K562 (cell line): ENCODE data around the gene CDS1. TPM values are rescaled to one million over a fixed set of nuclear protein-coding genes. Genes with fewer than 3 reads are reported as not detected.

Experiments used
- ATAC-seq: fragments of 200-7000 bp; cut with Tn5 transposase; 3 replicates; pipeline ENCODE4 v1.9.1; 2020; ENCODE audit warnings: moderate library complexity
- BruUV-seq: library from RNA; stranded (reverse); fragments of 400-500 nt; replicated peaks from 2 replicates; lab custom pipeline; 2021; lab: Mats Ljungman, UMichigan
- CTCF ChIA-PET: fragments of 300-600 bp; formaldehyde crosslinking; extraction: SDS; loops from one replicate; lab custom pipeline; 2021; ENCODE audit warnings: low intra/inter-chr PET ratio; lab: Yijun Ruan, JAX
- POLR2A ChIA-PET: fragments of 300-600, 350-650 bp; sonication (Branson Sonifier 250); formaldehyde crosslinking; extraction: SDS; loops from one replicate; lab custom pipeline; 2021; ENCODE audit warnings: antibody characterized with exemption, inconsistent platforms; lab: Yijun Ruan, JAX
- DNase-seq, 4 experiments: peaks; one replicate each; pipeline versions ENCODE4 v3.0.0 to v3.0.0-alpha.2; 2011 to 2018; ENCODE audit warnings: low spot score in 3 of 4, mixed read lengths in 3 of 4; ENCODE audit errors: extremely low read depth in 1 of 4
- FAIRE-seq: peaks from 2 replicates; lab custom pipeline; 2011; peaks lifted over from hg19 to GRCh38; lab: Jason Lieb, UNC
- H2AFZ ChIP-seq: 2 replicates; pipeline ENCODE4 v1.6.0; 2011; ENCODE audit warnings: low read depth, low read length, control low read depth, inconsistent platforms
- H3K27ac ChIP-seq: fragments of 200-600 bp; 3 replicates; pipeline ENCODE4 v1.8.0; 2011; ENCODE audit warnings: low read depth, mild to moderate bottlenecking, control low read depth, inconsistent platforms, low read length, moderate library complexity, mixed read lengths; ENCODE audit errors: extremely low read depth
- H3K27me3 ChIP-seq, 2 experiments: fragments of 300-600 bp in 1 of 2; 2 replicates in 1 of 2; 3 replicates in 1 of 2; pipeline versions ENCODE4 v1.6.0 to v1.8.0; 2011; ENCODE audit warnings: inconsistent platforms in 2 of 2, low read length in 2 of 2, mild to moderate bottlenecking in 1 of 2, mixed read lengths in 1 of 2, moderate library complexity in 1 of 2; ENCODE audit not compliant: control insufficient read depth in 2 of 2, insufficient read depth in 2 of 2
- H3K36me3 ChIP-seq: fragments of 300-600 bp; 3 replicates; pipeline ENCODE4 v1.8.0; 2011; ENCODE audit warnings: mild to moderate bottlenecking, low read length, inconsistent platforms; ENCODE audit not compliant: control insufficient read depth, insufficient read depth
- H3K4me1 ChIP-seq, 2 experiments: fragments of 200-600 bp in 1 of 2; replicated peaks in 1 of 2; 2 replicates in 1 of 2; 3 replicates in 1 of 2; pipeline versions ENCODE4 v1.5.1 to v1.8.0; 2011; ENCODE audit warnings: inconsistent platforms in 2 of 2, low read length in 2 of 2, mild to moderate bottlenecking in 1 of 2, mixed read lengths in 1 of 2, moderate library complexity in 1 of 2; ENCODE audit not compliant: control insufficient read depth in 2 of 2, insufficient read depth in 2 of 2
- H3K4me2 ChIP-seq: 2 replicates; pipeline ENCODE4 v1.6.1; 2011; ENCODE audit warnings: low read length, control low read depth, inconsistent platforms, mixed read lengths; ENCODE audit not compliant: insufficient read depth
- H3K4me3 ChIP-seq: fragments of 200-600 bp; sonication (generic), shearing (Covaris generic); 2 replicates; pipeline ENCODE4 v1.5.1; 2016; ENCODE audit warnings: control low read depth, inconsistent platforms
- H3K79me2 ChIP-seq: fragments of 200-600 bp; 3 replicates; pipeline ENCODE4 v1.8.0; 2011; ENCODE audit warnings: low read length, inconsistent platforms; ENCODE audit not compliant: control insufficient read depth, insufficient read depth
- H3K9ac ChIP-seq, 2 experiments: 2 replicates each; pipeline versions ENCODE4 v1.6.0 to v1.6.1; 2011; ENCODE audit warnings: low read depth in 2 of 2, low read length in 2 of 2, control low read depth in 1 of 2, inconsistent platforms in 1 of 2, mild to moderate bottlenecking in 1 of 2, mixed read lengths in 1 of 2; ENCODE audit not compliant: insufficient read depth in 1 of 2
- H3K9me1 ChIP-seq: one replicate; pipeline ENCODE4 v1.6.0; 2011; ENCODE audit warnings: inconsistent platforms, mild to moderate bottlenecking, low read length, moderate library complexity; ENCODE audit not compliant: control insufficient read depth, insufficient read depth
- H3K9me3 ChIP-seq: replicated peaks from 2 replicates; pipeline ENCODE4 v1.5.1; 2011; ENCODE audit warnings: low read depth, low read length, inconsistent platforms; ENCODE audit not compliant: control insufficient read depth, insufficient read depth
- H4K20me1 ChIP-seq: replicated peaks from 2 replicates; pipeline ENCODE4 v1.6.1; 2011; ENCODE audit warnings: low read length, inconsistent platforms, mixed read lengths; ENCODE audit not compliant: control insufficient read depth, insufficient read depth
- ARNT ChIP-seq, 2 experiments: fragments of 450-650 bp; IDR thresholded peaks; 2 replicates each; pipeline ENCODE4 v1.6.1; 2016; ENCODE audit warnings: mild to moderate bottlenecking in 1 of 2
- CLOCK ChIP-seq: fragments of 250-450 bp; sonication (Bioruptor Pico); IDR thresholded peaks from 2 replicates; pipeline ENCODE4 v1.4.0; 2020; ENCODE audit warnings: mild to moderate bottlenecking, moderate library complexity, borderline replicate concordance
- CSDE1 ChIP-seq, 2 experiments: fragments of 450-650 bp; IDR thresholded peaks; 2 replicates each; pipeline ENCODE4 v1.6.1; 2016; ENCODE audit warnings: mild to moderate bottlenecking in 1 of 2
- FOSL1 ChIP-seq: fragments of 200-800 bp; sonication (Bioruptor generic); conservative IDR thresholded peaks from 2 replicates; pipeline ENCODE4 v1.6.1; 2016; ENCODE audit warnings: missing genetic modification characterization, missing compliant biosample characterization
- HOXB6 ChIP-seq: fragments of 250-450 bp; sonication (Bioruptor Pico); IDR thresholded peaks from 2 replicates; pipeline ENCODE4 v1.5.1; 2022; ENCODE audit warnings: mild to moderate bottlenecking, borderline replicate concordance
- MAX ChIP-seq: sonication (generic); formaldehyde crosslinking; IDR thresholded peaks from 2 replicates; pipeline ENCODE4 v1.9.0; 2022; ENCODE audit warnings: mild to moderate bottlenecking, missing genetic modification reagents
- RAD51 ChIP-seq: fragments of 450-650 bp; IDR thresholded peaks from 2 replicates; pipeline ENCODE4 v1.7.1; 2016; ENCODE audit warnings: low read depth, mild to moderate bottlenecking, borderline replicate concordance
- RBM34 ChIP-seq: fragments of 200-400 bp; formaldehyde crosslinking; IDR thresholded peaks from 2 replicates; pipeline ENCODE4 v1.6.1; 2018; ENCODE audit warnings: low read length, borderline replicate concordance; ENCODE audit not compliant: insufficient read depth
- SRF ChIP-seq, 2 experiments: fragments of 250-450, 450-650 bp in 1 of 2; sonication (Bioruptor Pico) in 1 of 2; sonication (generic) in 1 of 2; formaldehyde crosslinking; IDR thresholded peaks; 2 replicates each; pipeline versions ENCODE4 v1.5.0 to v1.5.1; 2020 to 2022; ENCODE audit warnings: mild to moderate bottlenecking in 1 of 2, missing genetic modification reagents in 1 of 2
- ZNF280B ChIP-seq: fragments of 250-450 bp; sonication (Bioruptor Pico); IDR thresholded peaks from 2 replicates; pipeline ENCODE4 v1.5.1; 2021; ENCODE audit warnings: mild to moderate bottlenecking
- ZNF644 ChIP-seq: fragments of 200-800 bp; sonication (Bioruptor generic); IDR thresholded peaks from 2 replicates; pipeline ENCODE4 v1.6.1; 2016; ENCODE audit warnings: low read depth, missing genetic modification characterization, missing compliant biosample characterization
- ZNF668 ChIP-seq: fragments of 250-450 bp; sonication (Bioruptor Pico); IDR thresholded peaks from 2 replicates; pipeline ENCODE4 v1.8.0; 2022; ENCODE audit warnings: mild to moderate bottlenecking, inconsistent platforms
- ZNF766 ChIP-seq: fragments of 200-800 bp; sonication (Bioruptor generic); conservative IDR thresholded peaks from 2 replicates; pipeline ENCODE4 v1.6.1; 2016; ENCODE audit warnings: missing genetic modification characterization, missing compliant biosample characterization
- WGBS: fragments of 100-300 bp; shearing (Covaris generic); methylation state at CpG from one replicate; pipeline ENCODE4 v1.1.6; 2016; ENCODE audit warnings: low coverage, mixed read lengths; ENCODE audit not compliant: insufficient coverage; ENCODE audit errors: missing lambda C conversion rate; 5-methylcytosine and 5-hydroxymethylcytosine counted together
- in situ Hi-C: fragments of 300-500 bp; cut with MboI; formaldehyde crosslinking; loops from 4 replicates; pipeline ENCODE4 v1.15.0; 2018; ENCODE audit warnings: inconsistent platforms, mixed read lengths
- intact Hi-C: fragments of 100-400 bp; cut with micrococcal nuclease; formaldehyde crosslinking; loops from 2 replicates; pipeline ENCODE4 v1.14.2; 2022
- polyA plus RNA-seq, 8 experiments: library from polyadenylated mRNA; depleted of rRNA in 4 of 8; stranded (reverse) in 5 of 8; unstranded in 3 of 8; fragments of >200 nt; fragmentation: Nextera tagmentation in 2 of 8; fragmentation: Illumina TruSeq in 1 of 8; extraction: Ambion mirVana in 2 of 8; extraction: Trizol in 1 of 8; gene quantifications; 2 replicates each; pipeline versions ENCODE4 v1.2.1 to v1.2.3, GENCODE V29; 2011 to 2014; ENCODE audit warnings: inconsistent platforms in 1 of 8, missing spikeins in 1 of 8
- total RNA-seq, 7 experiments: library from RNA; depleted of rRNA in 6 of 7; stranded (reverse); fragments of >200 nt in 6 of 7; fragmentation: Illumina TruSeq in 2 of 7; extraction: Trizol in 2 of 7; gene quantifications; 2 replicates each; pipeline versions ENCODE4 v1.2.1 to v1.2.3, GENCODE V29; 2011 to 2021; ENCODE audit warnings: low replicate concordance in 1 of 7

Gene CDS1
- total and polyA plus RNA-seq, 9 of the 15 experiments (the other 6 are each of a cell fraction or from before 2014, with no cell fraction given): 0.04 to 0.42 (median 0.15) TPM

- no peak for TF ChIP-seq HOXB6 (CRISPR knock-in tag)
- TF ChIP-seq ZNF644: no peak
- TF ChIP-seq MAX: no peak
- no peak for TF ChIP-seq CSDE1 (IDR thresholded peaks at IDR 0.05)
- intact Hi-C loops: no loop called here
- ChIA-PET POLR2A (no interaction called here), CTCF (no interaction called here)
- BruUV-seq: no TSS peak
- H3K27ac ChIP-seq: no peak overlapping the region
- H4K20me1 ChIP-seq: no peaks in the 10 kb centered on the region
- H3K9ac ChIP-seq: no peak overlapping the region
- no peaks in the 10 kb centered on the region for H3K4me1 ChIP-seq
- no peak overlapping the region for H3K4me2 ChIP-seq
- H2AFZ ChIP-seq: no peak overlapping the region
- 0% methylated on average over 1 of the region's 1 CpG for WGBS
- H3K27me3 ChIP-seq: peaks cover 5% of the 10 kb centered on the region in 2 experiments; a peak in 3 of 5 replicates
- H3K36me3 ChIP-seq: no peaks in the 10 kb centered on the region
- in situ Hi-C loops: no loop called here
- H3K9me3 ChIP-seq: no peaks in the 10 kb centered on the region
- FAIRE-seq (no peak), DNase-seq (no peak), ATAC-seq (no peak)
- H3K79me2 ChIP-seq: no peaks in the 10 kb centered on the region
- no peaks in the 10 kb centered on the region for H3K9me1 ChIP-seq
- H3K4me3 ChIP-seq: no peak overlapping the region
These were observed 23.7 kb downstream of the CDS1 start for GRCh38 chr4:84606645-84607044.

GRCh38 chr4:84611531-84611930 is 28.6 kb downstream of the CDS1 start:
- Histone ChIP-seq H4K20me1 (no peaks in the 10 kb centered on the region), H3K9ac (no peak overlapping the region), H3K79me2 (no peaks in the 10 kb centered on the region), H3K9me3 (no peaks in the 10 kb centered on the region), H3K9me1 (no peaks in the 10 kb centered on the region), H3K36me3 (no peaks in the 10 kb centered on the region), H3K4me1 (no peaks in the 10 kb centered on the region), H3K27me3 (peaks cover 2 to 10% of the 10 kb centered on the region in 2 experiments; a peak in 3 of 5 replicates), H3K27ac (no peak overlapping the region), H2AFZ (no peak overlapping the region), H3K4me3 (no peak overlapping the region), H3K4me2 (no peak overlapping the region)
- ChIA-PET CTCF (no interaction called here), POLR2A (interaction anchor here (1.3 kb wide), 1 partner anchor 15 kb away, joined by 3 read pairs; no protein-coding TSS in a partner anchor)
- ATAC-seq (no peak), FAIRE-seq (no peak), DNase-seq (no peak)
- no TSS peak for BruUV-seq
- in situ Hi-C loops: no loop called here
- 5% methylated on average over 3 of the region's 3 CpGs for WGBS
- intact Hi-C loops: no loop called here
- TF ChIP-seq ZNF668 (no peak), SRF (CRISPR knock-in tag; IDR thresholded peaks at IDR 0.05) (no peak), ARNT (IDR thresholded peaks at IDR 0.05) (no peak), RBM34 (no peak), RAD51 (no peak), CLOCK (CRISPR knock-in tag) (no peak), FOSL1 (tag) (no peak), ZNF766 (CRISPR knock-in tag) (no peak), ZNF280B (CRISPR knock-in tag) (no peak)
